ENCODE measurements around the gene STAT5A.
"Not testable (repeated sequence)": the region's sequence is repeated elsewhere in the genome, so short reads cannot be mapped to it uniquely, and the experiment has no call there.

The STAT5A gene

GRCh38 chr17:42287977-42288802, at the start of gene STAT5A:
TSS of gene STAT5A (plus strand) at chr17:42288498. CDS start at chr17:42289412, 914 bp downstream.
- peak; percentile 67 for DNase-seq

- DNase-seq: not testable (repeated sequence)
Measured at GRCh38 chr17:42239576-42239975, 48.7 kb upstream of the STAT5A start.

GRCh38 chr17:42240201-42240600, 48.1 kb upstream of the STAT5A start:
- DNase-seq: no peak

- not testable (repeated sequence) for DNase-seq
Measured at GRCh38 chr17:42240863-42241262, 47.4 kb upstream of the STAT5A start.

GRCh38 chr17:42241871-42242270, 46.4 kb upstream of the STAT5A start:
- no peak for DNase-seq

GRCh38 chr17:42243493-42243982, 44.8 kb upstream of the STAT5A start:
- DNase-seq: no peak

GRCh38 chr17:42244116-42244515, 44.2 kb upstream of the STAT5A start:
- not testable (repeated sequence) for DNase-seq

GRCh38 chr17:42245183-42245582, 43.1 kb upstream of the STAT5A start:
- not testable (repeated sequence) for DNase-seq

GRCh38 chr17:42246515-42246914, 41.8 kb upstream of the STAT5A start:
- no peak for DNase-seq

GRCh38 chr17:42247734-42248133, 40.6 kb upstream of the STAT5A start:
- no peak for DNase-seq

GRCh38 chr17:42248351-42249179, 39.7 kb upstream of the STAT5A start:
- DNase-seq: peak; percentile 45

- DNase-seq: no peak
Measured at GRCh38 chr17:42249681-42250446, 38.4 kb upstream of the STAT5A start.

- DNase-seq: no peak
Measured at GRCh38 chr17:42251115-42251514, 37.2 kb upstream of the STAT5A start.

GRCh38 chr17:42252597-42253550, 35.4 kb upstream of the STAT5A start:
- no peak for DNase-seq

GRCh38 chr17:42253578-42253977, 34.7 kb upstream of the STAT5A start:
- no peak for DNase-seq

- DNase-seq: no peak
Measured at GRCh38 chr17:42255445-42255844, 32.9 kb upstream of the STAT5A start.

GRCh38 chr17:42260318-42260717, 28.0 kb upstream of the STAT5A start:
- no peak for DNase-seq

GRCh38 chr17:42264366-42264765, 23.9 kb upstream of the STAT5A start:
- DNase-seq: not testable (repeated sequence)

GRCh38 chr17:42266462-42266861, 21.8 kb upstream of the STAT5A start:
- no peak for DNase-seq

- no peak for DNase-seq
Measured at GRCh38 chr17:42266918-42267766, 21.2 kb upstream of the STAT5A start.

GRCh38 chr17:42268236-42268635, 20.1 kb upstream of the STAT5A start:
- no peak for DNase-seq

Data from stimulated activated CD4-positive, alpha-beta T cell treated with anti-CD3 and anti-CD28 coated beads, Interleukin-12 subunit alpha, Interleukin-12 subunit beta, amount 100 ng/mL, for 4 hours (primary cell).